Karpas-422 (cell line): ENCODE measurements around the gene ALPI. TPM values are rescaled to one million over a fixed set of nuclear protein-coding genes. Genes with fewer than 3 reads are reported as not detected.
"Not testable (repeated sequence)": the region's sequence is repeated elsewhere in the genome, so short reads cannot be mapped to it uniquely, and the experiment has no call there.

Source experiments
- DNase-seq: peaks from one replicate; pipeline ENCODE4 v3.0.0-alpha.2; 2015
- H2AFZ ChIP-seq: fragments of 200-600 bp; sonication (generic); 2 replicates; pipeline ENCODE4 v1.6.1; 2014; ENCODE audit warnings: antibody characterized with exemption, low read length, mixed read lengths
- H3K27ac ChIP-seq: fragments of 200-600 bp; sonication (generic); 2 replicates; pipeline ENCODE4 v1.5.1; 2014; ENCODE audit warnings: mild to moderate bottlenecking, low read length, moderate library complexity
- H3K27me3 ChIP-seq: fragments of 200-600 bp; sonication (generic); 2 replicates; pipeline ENCODE4 v1.6.1; 2014; ENCODE audit warnings: low read length, mixed read lengths
- H3K36me3 ChIP-seq: fragments of 200-600 bp; sonication (generic); 2 replicates; pipeline ENCODE4 v1.6.1; 2014; ENCODE audit warnings: low read length, mixed read lengths; ENCODE audit not compliant: insufficient read depth
- H3K4me1 ChIP-seq: fragments of 200-600 bp; sonication (generic); 2 replicates; pipeline ENCODE4 v1.6.1; 2014; ENCODE audit warnings: mild to moderate bottlenecking, low read length, mixed read lengths
- H3K4me2 ChIP-seq: fragments of 200-600 bp; sonication (generic); 2 replicates; pipeline ENCODE4 v1.6.1; 2014; ENCODE audit warnings: low read length, low read depth, mild to moderate bottlenecking; ENCODE audit not compliant: poor library complexity, severe bottlenecking
- H3K4me3 ChIP-seq: fragments of 200-600 bp; sonication (generic); 2 replicates; pipeline ENCODE4 v1.5.1; 2014; ENCODE audit warnings: mild to moderate bottlenecking, antibody characterized with exemption, low read length, mixed read lengths
- H3K79me2 ChIP-seq: fragments of 200-600 bp; sonication (generic); 2 replicates; pipeline ENCODE4 v1.6.1; 2014; ENCODE audit warnings: mild to moderate bottlenecking, low read length, mixed read lengths
- H3K9ac ChIP-seq: fragments of 200-600 bp; sonication (generic); 2 replicates; pipeline ENCODE4 v1.6.0; 2014; ENCODE audit warnings: low read length
- H3K9me2 ChIP-seq: fragments of 200-600 bp; sonication (generic), shearing (Covaris generic); replicated peaks from 2 replicates; pipeline ENCODE4 v1.6.0; 2014; ENCODE audit warnings: mild to moderate bottlenecking, low read length, moderate library complexity; ENCODE audit not compliant: insufficient read depth
- H3K9me3 ChIP-seq: fragments of 300-700, 200-600 bp; sonication (generic); 2 replicates; pipeline ENCODE4 v1.6.1; 2014; ENCODE audit warnings: low read length, mixed read lengths
- H4K20me1 ChIP-seq: fragments of 200-600 bp; sonication (generic); 2 replicates; pipeline ENCODE4 v1.6.1; 2014; ENCODE audit warnings: mild to moderate bottlenecking, antibody characterized with exemption, low read length, low read depth; ENCODE audit not compliant: insufficient read depth
- total RNA-seq: library from RNA; depleted of rRNA; stranded (reverse); fragments of >200 nt; shearing (Covaris generic); gene quantifications from 2 replicates; pipeline ENCODE4 v1.2.3, GENCODE V29; 2014; ENCODE audit warnings: low replicate concordance

The ALPI gene
- total RNA-seq, 1 experiment from 2014 or later = not detected

- no peak for DNase-seq
- no peak overlapping the region for H3K4me2 ChIP-seq
- no peaks in the 10 kb centered on the region for H4K20me1 ChIP-seq
- H3K4me3 ChIP-seq = no peak overlapping the region
- no peak overlapping the region for H2AFZ ChIP-seq
- H3K36me3 ChIP-seq = no peaks in the 10 kb centered on the region
- H3K9me2 ChIP-seq = no peaks in the 10 kb centered on the region
- no peaks in the 10 kb centered on the region for H3K27me3 ChIP-seq
- H3K9ac ChIP-seq = no peak overlapping the region
- no peaks in the 10 kb centered on the region for H3K79me2 ChIP-seq
- H3K9me3 ChIP-seq = no peaks in the 10 kb centered on the region
- H3K4me1 ChIP-seq = no peaks in the 10 kb centered on the region
- no peak overlapping the region for H3K27ac ChIP-seq
Measured at GRCh38 chr2:232447638-232448303, 8.2 kb upstream of the ALPI start.

GRCh38 chr2:232448304-232448690 lies 7.7 kb upstream of the ALPI start:
- Histone ChIP-seq H3K79me2 (no peaks in the 10 kb centered on the region), H3K4me1 (no peaks in the 10 kb centered on the region), H2AFZ (no peak overlapping the region), H4K20me1 (no peaks in the 10 kb centered on the region), H3K9ac (no peak overlapping the region), H3K36me3 (no peaks in the 10 kb centered on the region), H3K9me2 (no peaks in the 10 kb centered on the region), H3K4me3 (no peak overlapping the region), H3K9me3 (no peaks in the 10 kb centered on the region), H3K4me2 (no peak overlapping the region), H3K27ac (no peak overlapping the region), H3K27me3 (no peaks in the 10 kb centered on the region)
- no peak for DNase-seq

GRCh38 chr2:232449964-232450363 lies 6.0 kb upstream of the ALPI start:
- no peaks in the 10 kb centered on the region for H4K20me1 ChIP-seq
- H3K27ac ChIP-seq = no peak overlapping the region
- H3K9me2 ChIP-seq = no peaks in the 10 kb centered on the region
- H3K4me2 ChIP-seq = no peak overlapping the region
- no peaks in the 10 kb centered on the region for H3K36me3 ChIP-seq
- H3K4me3 ChIP-seq = no peak overlapping the region
- H3K79me2 ChIP-seq = no peaks in the 10 kb centered on the region
- no peak overlapping the region for H3K9ac ChIP-seq
- H3K27me3 ChIP-seq = no peaks in the 10 kb centered on the region
- no peak for DNase-seq
- no peaks in the 10 kb centered on the region for H3K4me1 ChIP-seq
- H2AFZ ChIP-seq = no peak overlapping the region
- H3K9me3 ChIP-seq = no peaks in the 10 kb centered on the region

- not testable (repeated sequence) for H3K27me3 ChIP-seq, H3K4me3 ChIP-seq, H3K9ac ChIP-seq, H4K20me1 ChIP-seq, H3K4me1 ChIP-seq, H3K4me2 ChIP-seq, DNase-seq, H3K9me3 ChIP-seq, H3K36me3 ChIP-seq, H3K27ac ChIP-seq, H3K9me2 ChIP-seq, H3K79me2 ChIP-seq, H2AFZ ChIP-seq
Measured at GRCh38 chr2:232451645-232452044, 4.3 kb upstream of the ALPI start.

- Histone ChIP-seq H3K36me3 (no peaks in the 10 kb centered on the region), H3K27me3 (no peaks in the 10 kb centered on the region)
Measured at GRCh38 chr2:232454630-232455029, 1.3 kb upstream of the ALPI start.

GRCh38 chr2:232456296-232457120 lies 555 bp downstream of the ALPI start:
- H3K9me3 ChIP-seq = no peaks in the 10 kb centered on the region
- no peak overlapping the region for H3K9ac ChIP-seq
- H3K79me2 ChIP-seq = no peaks in the 10 kb centered on the region
- H4K20me1 ChIP-seq = no peaks in the 10 kb centered on the region
- H3K9me2 ChIP-seq = no peaks in the 10 kb centered on the region
- no peak for DNase-seq
- no peak overlapping the region for H3K27ac ChIP-seq
- H3K27me3 ChIP-seq = no peaks in the 10 kb centered on the region
- H3K4me3 ChIP-seq = no peak overlapping the region
- no peaks in the 10 kb centered on the region for H3K4me1 ChIP-seq
- no peaks in the 10 kb centered on the region for H3K36me3 ChIP-seq
- H2AFZ ChIP-seq = no peak overlapping the region
- no peak overlapping the region for H3K4me2 ChIP-seq

More at GRCh38 chr2:232454630-232455029, 1.3 kb upstream of the ALPI start:
- no peaks in the 10 kb centered on the region for H4K20me1 ChIP-seq
- H3K27ac ChIP-seq = no peak overlapping the region
- no peaks in the 10 kb centered on the region for H3K9me3 ChIP-seq
- H3K9me2 ChIP-seq = no peaks in the 10 kb centered on the region
- H3K4me1 ChIP-seq = no peaks in the 10 kb centered on the region
- no peak overlapping the region for H2AFZ ChIP-seq
- no peak overlapping the region for H3K4me3 ChIP-seq
- no peak overlapping the region for H3K9ac ChIP-seq
- H3K79me2 ChIP-seq = no peaks in the 10 kb centered on the region
- DNase-seq = no peak
- no peak overlapping the region for H3K4me2 ChIP-seq

- H3K9ac ChIP-seq = no peak overlapping the region
- no peaks in the 10 kb centered on the region for H4K20me1 ChIP-seq
- H3K9me3 ChIP-seq = no peaks in the 10 kb centered on the region
- H2AFZ ChIP-seq = no peak overlapping the region
- H3K4me2 ChIP-seq = no peak overlapping the region
- no peak overlapping the region for H3K4me3 ChIP-seq
- no peaks in the 10 kb centered on the region for H3K36me3 ChIP-seq
- no peak for DNase-seq
- no peaks in the 10 kb centered on the region for H3K79me2 ChIP-seq
- H3K9me2 ChIP-seq = no peaks in the 10 kb centered on the region
- no peak overlapping the region for H3K27ac ChIP-seq
- H3K27me3 ChIP-seq = no peaks in the 10 kb centered on the region
- H3K4me1 ChIP-seq = no peaks in the 10 kb centered on the region
Measured at GRCh38 chr2:232457121-232458011, 1.4 kb downstream of the ALPI start.
